Measurements from ENCODE around the gene SEMA4D. TPM values are rescaled to one million over a fixed set of nuclear protein-coding genes. Genes with fewer than 3 reads are reported as not detected.

The SEMA4D gene
- polyA plus RNA-seq, 1 donor from 2014 or later: 34.0 TPM

- Histone ChIP-seq H4K20me1 (ENCODE audit: insufficient read depth) (no peaks in the 10 kb centered on the region), H3K9ac (ENCODE audit: low read length) (peak overlapping the region; percentile 32), H3K9me3 (ENCODE audit: low read length) (no peaks in the 10 kb centered on the region), H3K79me2 (replicated peaks; ENCODE audit: insufficient read depth, low read length) (peaks cover 68% of the 10 kb centered on the region), H3K27ac (ENCODE audit: low read length) (peak overlapping the region; percentile 55), H3F3A (ENCODE audit: insufficient read depth, low read length, poor library complexity, severe bottlenecking) (no peaks in the 10 kb centered on the region), H3K4me3 (ENCODE audit: low read length) (peak overlapping the region; percentile 27), H3K36me3 (ENCODE audit: insufficient read depth, low read length) (no peaks in the 10 kb centered on the region), H3K27me3 (ENCODE audit: insufficient read depth, low read depth, low read length) (no peaks in the 10 kb centered on the region), H2AFZ (ENCODE audit: low read depth, low read length) (no peak overlapping the region), H3K4me2 (ENCODE audit: low read length) (no peak overlapping the region), H3K9me2 (ENCODE audit: insufficient read depth, low read length) (no peaks in the 10 kb centered on the region)
- TF ChIP-seq TAF1 (IDR thresholded peaks at IDR 0.05; ENCODE audit: low read depth): no peak
- no peak for TF ChIP-seq POLR2AphosphoS5 (IDR thresholded peaks at IDR 0.05)
- TF ChIP-seq EP300 (conservative IDR thresholded peaks at IDR 0.05; ENCODE audit: poor library complexity, severe bottlenecking): no peak
- TF ChIP-seq, protein P1, sequence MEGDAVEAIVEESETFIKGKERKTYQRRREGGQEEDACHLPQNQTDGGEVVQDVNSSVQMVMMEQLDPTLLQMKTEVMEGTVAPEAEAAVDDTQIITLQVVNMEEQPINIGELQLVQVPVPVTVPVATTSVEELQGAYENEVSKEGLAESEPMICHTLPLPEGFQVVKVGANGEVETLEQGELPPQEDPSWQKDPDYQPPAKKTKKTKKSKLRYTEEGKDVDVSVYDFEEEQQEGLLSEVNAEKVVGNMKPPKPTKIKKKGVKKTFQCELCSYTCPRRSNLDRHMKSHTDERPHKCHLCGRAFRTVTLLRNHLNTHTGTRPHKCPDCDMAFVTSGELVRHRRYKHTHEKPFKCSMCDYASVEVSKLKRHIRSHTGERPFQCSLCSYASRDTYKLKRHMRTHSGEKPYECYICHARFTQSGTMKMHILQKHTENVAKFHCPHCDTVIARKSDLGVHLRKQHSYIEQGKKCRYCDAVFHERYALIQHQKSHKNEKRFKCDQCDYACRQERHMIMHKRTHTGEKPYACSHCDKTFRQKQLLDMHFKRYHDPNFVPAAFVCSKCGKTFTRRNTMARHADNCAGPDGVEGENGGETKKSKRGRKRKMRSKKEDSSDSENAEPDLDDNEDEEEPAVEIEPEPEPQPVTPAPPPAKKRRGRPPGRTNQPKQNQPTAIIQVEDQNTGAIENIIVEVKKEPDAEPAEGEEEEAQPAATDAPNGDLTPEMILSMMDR (IDR thresholded peaks at IDR 0.05; ENCODE audit: poor library complexity, severe bottlenecking): peak; percentile 15
- peak; percentile 29 for TF ChIP-seq MXI1 (conservative IDR thresholded peaks at IDR 0.05; ENCODE audit: poor library complexity, severe bottlenecking)
These were observed 15.7 kb downstream of the SEMA4D start for GRCh38 chr9:89482056-89482851.

DNA sequence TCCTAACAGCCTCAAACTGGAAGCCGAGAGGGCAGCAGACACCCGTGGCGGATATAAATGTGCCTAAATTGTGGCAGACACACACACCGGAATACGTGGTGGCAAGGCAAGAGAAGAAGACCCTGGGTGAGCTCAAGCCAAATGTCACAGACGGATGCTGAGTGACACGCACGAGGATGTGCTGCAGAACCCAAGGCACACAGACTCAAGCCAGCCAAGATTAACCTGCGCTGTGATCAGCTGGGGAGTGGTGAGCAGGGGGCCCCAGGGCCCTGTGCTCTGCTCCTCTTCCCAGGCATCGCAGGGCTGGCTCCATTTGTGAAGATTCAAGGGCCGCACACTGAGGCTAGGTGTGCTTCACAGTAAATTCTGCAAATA lies 16.4 kb downstream of the SEMA4D start:
- Histone ChIP-seq H3K9me2 (ENCODE audit: insufficient read depth, low read length) (no peaks in the 10 kb centered on the region), H3K27ac (ENCODE audit: low read length) (peak overlapping the region; percentile 55), H3K9ac (ENCODE audit: low read length) (no peak overlapping the region), H3K79me2 (replicated peaks; ENCODE audit: insufficient read depth, low read length) (peaks cover 68% of the 10 kb centered on the region), H3K9me3 (ENCODE audit: low read length) (no peaks in the 10 kb centered on the region), H2AFZ (ENCODE audit: low read depth, low read length) (no peak overlapping the region), H3K4me3 (ENCODE audit: low read length) (no peak overlapping the region), H3K27me3 (ENCODE audit: insufficient read depth, low read depth, low read length) (no peaks in the 10 kb centered on the region), H3K4me2 (ENCODE audit: low read length) (no peak overlapping the region), H4K20me1 (ENCODE audit: insufficient read depth) (no peaks in the 10 kb centered on the region), H3K36me3 (ENCODE audit: insufficient read depth, low read length) (no peaks in the 10 kb centered on the region), H3F3A (ENCODE audit: insufficient read depth, low read length, poor library complexity, severe bottlenecking) (no peaks in the 10 kb centered on the region)
- TF ChIP-seq EP300 (conservative IDR thresholded peaks at IDR 0.05; ENCODE audit: poor library complexity, severe bottlenecking) (no peak), POLR2AphosphoS5 (IDR thresholded peaks at IDR 0.05) (no peak), EZH2 (IDR thresholded peaks at IDR 0.05; ENCODE audit: borderline replicate concordance, insufficient read depth, low read length, poor library complexity, severe bottlenecking) (no peak), SMC3 (conservative IDR thresholded peaks at IDR 0.05; ENCODE audit: poor library complexity) (no peak), MXI1 (conservative IDR thresholded peaks at IDR 0.05; ENCODE audit: poor library complexity, severe bottlenecking) (no peak), RAD21 (conservative IDR thresholded peaks at IDR 0.05) (no peak), TAF1 (IDR thresholded peaks at IDR 0.05; ENCODE audit: low read depth) (no peak)
- TF ChIP-seq, protein P1 (IDR thresholded peaks at IDR 0.05; ENCODE audit: poor library complexity, severe bottlenecking): no peak
- TF ChIP-seq, protein P2, sequence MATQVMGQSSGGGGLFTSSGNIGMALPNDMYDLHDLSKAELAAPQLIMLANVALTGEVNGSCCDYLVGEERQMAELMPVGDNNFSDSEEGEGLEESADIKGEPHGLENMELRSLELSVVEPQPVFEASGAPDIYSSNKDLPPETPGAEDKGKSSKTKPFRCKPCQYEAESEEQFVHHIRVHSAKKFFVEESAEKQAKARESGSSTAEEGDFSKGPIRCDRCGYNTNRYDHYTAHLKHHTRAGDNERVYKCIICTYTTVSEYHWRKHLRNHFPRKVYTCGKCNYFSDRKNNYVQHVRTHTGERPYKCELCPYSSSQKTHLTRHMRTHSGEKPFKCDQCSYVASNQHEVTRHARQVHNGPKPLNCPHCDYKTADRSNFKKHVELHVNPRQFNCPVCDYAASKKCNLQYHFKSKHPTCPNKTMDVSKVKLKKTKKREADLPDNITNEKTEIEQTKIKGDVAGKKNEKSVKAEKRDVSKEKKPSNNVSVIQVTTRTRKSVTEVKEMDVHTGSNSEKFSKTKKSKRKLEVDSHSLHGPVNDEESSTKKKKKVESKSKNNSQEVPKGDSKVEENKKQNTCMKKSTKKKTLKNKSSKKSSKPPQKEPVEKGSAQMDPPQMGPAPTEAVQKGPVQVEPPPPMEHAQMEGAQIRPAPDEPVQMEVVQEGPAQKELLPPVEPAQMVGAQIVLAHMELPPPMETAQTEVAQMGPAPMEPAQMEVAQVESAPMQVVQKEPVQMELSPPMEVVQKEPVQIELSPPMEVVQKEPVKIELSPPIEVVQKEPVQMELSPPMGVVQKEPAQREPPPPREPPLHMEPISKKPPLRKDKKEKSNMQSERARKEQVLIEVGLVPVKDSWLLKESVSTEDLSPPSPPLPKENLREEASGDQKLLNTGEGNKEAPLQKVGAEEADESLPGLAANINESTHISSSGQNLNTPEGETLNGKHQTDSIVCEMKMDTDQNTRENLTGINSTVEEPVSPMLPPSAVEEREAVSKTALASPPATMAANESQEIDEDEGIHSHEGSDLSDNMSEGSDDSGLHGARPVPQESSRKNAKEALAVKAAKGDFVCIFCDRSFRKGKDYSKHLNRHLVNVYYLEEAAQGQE (IDR thresholded peaks at IDR 0.05; ENCODE audit: borderline replicate concordance): no peak
